Psoas muscle (tissue), 8 donors: ENCODE results near the gene PRRX2. TPM values are rescaled to one million over a fixed set of nuclear protein-coding genes. Genes with fewer than 3 reads are reported as not detected.

Experiments used
- ATAC-seq, 4 donors: fragments of 200-7000 bp; cut with Tn5 transposase; one replicate each; pipeline ENCODE4 v1.9.1; 2020; ENCODE audit warnings: moderate library complexity in 3 of 4, mild to moderate bottlenecking in 2 of 4
- DNase-seq, 2 donors: peaks; one replicate each; pipeline ENCODE4 v3.0.0-alpha.2; 2020
- H3K27ac ChIP-seq: fragments of 200-600 bp; one replicate; pipeline ENCODE4 v1.8.0; 2022
- H3K27me3 ChIP-seq, 3 donors: fragments of 200-600 bp in 1 of 3; one replicate each; pipeline versions ENCODE4 v1.6.1 to v1.8.0; 2013 to 2022; ENCODE audit warnings: low read length in 2 of 3, mild to moderate bottlenecking in 2 of 3, moderate library complexity in 1 of 3; ENCODE audit not compliant: insufficient read depth in 3 of 3
- H3K36me3 ChIP-seq, 2 donors: fragments of 200-600 bp in 1 of 2; one replicate each; pipeline versions ENCODE4 v1.6.1 to v1.8.0; 2013 to 2022; ENCODE audit warnings: low read depth in 1 of 2, mild to moderate bottlenecking in 1 of 2, moderate library complexity in 1 of 2; ENCODE audit not compliant: insufficient read depth in 1 of 2
- H3K4me1 ChIP-seq: fragments of 200-600 bp; one replicate; pipeline ENCODE4 v1.8.0; 2022
- H3K4me3 ChIP-seq: fragments of 200-600 bp; one replicate; pipeline ENCODE4 v1.8.0; 2022; ENCODE audit warnings: mild to moderate bottlenecking
- H3K9me3 ChIP-seq: fragments of 200-600 bp; one replicate; pipeline ENCODE4 v1.8.0; 2022
- WGBS, 3 donors: extraction: QIAGEN DNeasy Blood & Tissue Kit; methylation state at CpG; one replicate each; pipeline versions ENCODE4 v1.1.6 to v1.1.7; 2013; 5-methylcytosine and 5-hydroxymethylcytosine counted together
- intact Hi-C, 2 donors: fragments of 100-400 bp; cut with DNase I; formaldehyde crosslinking; loops; one replicate each; pipeline versions ENCODE4 v1.11.0 to v1.14.2; 2022
- polyA plus RNA-seq, 3 donors: library from polyadenylated mRNA; stranded (reverse); fragments of 200-250 nt; gene quantifications; one replicate each; pipeline ENCODE4 v1.2.3, GENCODE V29; 2013
- total RNA-seq, 4 donors: library from RNA; stranded (reverse); fragmentation: NEBNext Ultra II Directional in 2 of 4; extraction: Animal tissue kit (Norgen Biotek cat#: 25700) in 2 of 4; gene quantifications; one replicate each; pipeline versions ENCODE4 v1.2.1 to v1.2.4, GENCODE V29; 2021 to 2023
- TF ChIP-seq, protein P1 (sequence below): fragments of 200-600 bp; IDR thresholded peaks from one replicate; pipeline ENCODE4 v1.8.0; 2022; ENCODE audit warnings: antibody characterized with exemption
- donor health status: healthy with polysubstance abuse.
- donor health status: DM: no; HTN: no; CAD: no; lungs with moderate emphysema.
- donor health status: Bipolar disorder and iron deficiency.
- donor health status: healthy.
- donor health status: DM: yes; HTN: yes; CAD: no.
- donor health status: DM: no; HTN: no; CAD: no.
- donor health status: DM: no; HTN: no; CAD: no.
- donor health status: DM: yes; HTN: yes; CAD: no.

Gene PRRX2
- total and polyA plus RNA-seq, 7 donors, result 0.03 to 1.1 (median 0.49) TPM

DNA sequence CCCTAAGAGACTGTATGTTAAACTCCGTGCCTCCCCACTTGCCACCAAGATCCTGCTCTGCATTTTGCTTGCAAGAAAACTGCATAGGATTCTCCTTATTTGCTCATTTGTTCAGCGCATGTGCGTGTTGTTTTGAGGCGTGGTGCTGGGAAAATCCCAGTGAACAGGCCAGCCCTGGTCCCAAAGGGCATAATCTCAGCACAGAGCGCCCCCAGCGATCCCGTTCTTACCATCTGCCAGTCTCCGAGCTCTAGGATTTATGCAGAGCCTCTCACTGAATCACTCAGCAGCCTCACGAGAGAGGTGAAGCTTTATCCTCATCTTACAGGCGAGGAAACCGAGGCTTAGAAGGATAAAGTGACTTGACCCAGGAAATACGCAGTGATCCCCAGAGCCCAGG lies 11.5 kb downstream of the PRRX2 start:
- peaks cover 0 to 64% (median 13%) of the 10 kb centered on the region in 3 donors for H3K27me3 ChIP-seq
- H3K4me3 ChIP-seq, result peak overlapping the region; percentile 4
- H3K9me3 ChIP-seq, result no peaks in the 10 kb centered on the region
- DNase-seq (peak in 1 of 2 donors; percentile 44), ATAC-seq (no peak)
- H3K36me3 ChIP-seq, result no peaks in the 10 kb centered on the region
- H3K27ac ChIP-seq, result no peak overlapping the region
- 50 to 51% (median 51%) methylated on average over 12 of the region's 12 CpGs for WGBS, 3 donors
- TF ChIP-seq, protein P1, sequence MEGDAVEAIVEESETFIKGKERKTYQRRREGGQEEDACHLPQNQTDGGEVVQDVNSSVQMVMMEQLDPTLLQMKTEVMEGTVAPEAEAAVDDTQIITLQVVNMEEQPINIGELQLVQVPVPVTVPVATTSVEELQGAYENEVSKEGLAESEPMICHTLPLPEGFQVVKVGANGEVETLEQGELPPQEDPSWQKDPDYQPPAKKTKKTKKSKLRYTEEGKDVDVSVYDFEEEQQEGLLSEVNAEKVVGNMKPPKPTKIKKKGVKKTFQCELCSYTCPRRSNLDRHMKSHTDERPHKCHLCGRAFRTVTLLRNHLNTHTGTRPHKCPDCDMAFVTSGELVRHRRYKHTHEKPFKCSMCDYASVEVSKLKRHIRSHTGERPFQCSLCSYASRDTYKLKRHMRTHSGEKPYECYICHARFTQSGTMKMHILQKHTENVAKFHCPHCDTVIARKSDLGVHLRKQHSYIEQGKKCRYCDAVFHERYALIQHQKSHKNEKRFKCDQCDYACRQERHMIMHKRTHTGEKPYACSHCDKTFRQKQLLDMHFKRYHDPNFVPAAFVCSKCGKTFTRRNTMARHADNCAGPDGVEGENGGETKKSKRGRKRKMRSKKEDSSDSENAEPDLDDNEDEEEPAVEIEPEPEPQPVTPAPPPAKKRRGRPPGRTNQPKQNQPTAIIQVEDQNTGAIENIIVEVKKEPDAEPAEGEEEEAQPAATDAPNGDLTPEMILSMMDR, result no peak
- H3K4me1 ChIP-seq, result no peaks in the 10 kb centered on the region
- intact Hi-C loops, result no loop called here

DNA sequence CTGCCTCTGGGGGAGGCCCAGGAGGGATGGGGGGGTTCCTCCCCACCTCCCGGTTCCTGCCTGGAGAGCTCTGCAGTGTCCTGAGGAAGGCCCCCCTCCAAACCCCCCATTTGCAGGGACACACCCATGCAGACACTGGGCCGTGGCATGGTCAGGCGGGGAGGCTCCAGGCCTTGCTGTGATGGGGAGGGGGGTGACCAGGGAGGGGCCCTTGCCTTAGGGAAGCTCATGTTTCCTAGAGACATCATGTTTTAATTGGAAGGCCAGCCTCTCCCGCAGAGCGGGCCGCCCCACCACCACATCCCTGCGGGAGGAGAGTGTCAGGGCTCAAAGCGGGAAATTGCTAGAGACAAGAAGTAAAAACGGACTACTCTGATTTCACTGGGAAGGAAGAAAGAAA lies 12.0 kb downstream of the PRRX2 start:
- intact Hi-C loops, result no loop called here
- H3K9me3 ChIP-seq, result no peaks in the 10 kb centered on the region
- DNase-seq (no peak), ATAC-seq (no peak)
- H3K4me1 ChIP-seq, result no peaks in the 10 kb centered on the region
- H3K27ac ChIP-seq, result no peak overlapping the region
- H3K36me3 ChIP-seq, result no peaks in the 10 kb centered on the region
- WGBS, 3 donors, result 32 to 37% (median 33%) methylated on average over 9 of the region's 9 CpGs
- peak overlapping the region; percentile 4 for H3K4me3 ChIP-seq
- peaks cover 0 to 69% (median 13%) of the 10 kb centered on the region in 3 donors for H3K27me3 ChIP-seq
- TF ChIP-seq, protein P1, result no peak

- ATAC-seq (no peak), DNase-seq (no peak)
- intact Hi-C loops, result no loop called here
- WGBS, 3 donors, result 72 to 75% (median 72%) methylated on average over 9 of the region's 9 CpGs
- TF ChIP-seq, protein P1, result no peak
- H3K4me3 ChIP-seq, result no peak overlapping the region
- peaks cover 0 to 70% (median 13%) of the 10 kb centered on the region in 3 donors for H3K27me3 ChIP-seq
- no peaks in the 10 kb centered on the region for H3K4me1 ChIP-seq
- no peaks in the 10 kb centered on the region for H3K9me3 ChIP-seq
- H3K36me3 ChIP-seq, result no peaks in the 10 kb centered on the region
- H3K27ac ChIP-seq, result no peak overlapping the region
Observed at GRCh38 chr9:129678844-129679243, 13.4 kb downstream of the PRRX2 start.

GRCh38 chr9:129679537-129679936 lies 14.1 kb downstream of the PRRX2 start:
- no peak for DNase-seq
- Histone ChIP-seq H3K4me1 (no peaks in the 10 kb centered on the region), H3K27ac (no peak overlapping the region), H3K4me3 (no peak overlapping the region), H3K9me3 (no peaks in the 10 kb centered on the region), H3K36me3 (no peaks in the 10 kb centered on the region), H3K27me3 (peaks cover 0 to 72% (median 13%) of the 10 kb centered on the region in 3 donors)
- no peak for ATAC-seq
- TF ChIP-seq, protein P1, result no peak
- intact Hi-C loops, result no loop called here
- WGBS, 3 donors, result 60 to 71% (median 67%) methylated on average over 8 to 9 of the region's 9 CpGs

DNA sequence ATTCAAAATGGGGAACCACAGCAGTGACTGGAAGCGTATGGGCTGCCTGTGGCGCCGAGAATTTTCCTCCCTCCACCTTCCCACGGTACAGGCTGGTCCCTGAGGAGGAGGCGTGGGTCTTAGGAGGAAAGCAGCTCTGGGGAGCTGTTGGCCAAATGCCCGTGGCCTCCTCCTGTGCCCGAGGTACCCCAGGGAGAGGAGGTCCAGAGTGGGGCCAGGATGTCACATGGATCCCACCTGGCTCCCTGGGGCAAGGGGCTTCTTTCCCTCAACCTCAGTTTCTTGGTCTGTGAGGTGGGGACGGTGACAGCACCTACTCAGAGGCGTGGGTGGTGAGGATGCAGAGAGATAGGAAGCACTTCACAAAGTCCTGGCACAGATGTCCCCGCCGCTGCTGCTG lies 16.5 kb downstream of the PRRX2 start:
- ATAC-seq (no peak), DNase-seq (no peak)
- H3K27me3 ChIP-seq, result peaks cover 0 to 62% (median 5%) of the 10 kb centered on the region in 3 donors
- no peaks in the 10 kb centered on the region for H3K36me3 ChIP-seq
- no peaks in the 10 kb centered on the region for H3K4me1 ChIP-seq
- 61 to 63% (median 62%) methylated on average over 11 of the region's 11 CpGs for WGBS, 3 donors
- no peak overlapping the region for H3K27ac ChIP-seq
- intact Hi-C loops, result no loop called here
- no peaks in the 10 kb centered on the region for H3K9me3 ChIP-seq
- TF ChIP-seq, protein P1, result no peak
- H3K4me3 ChIP-seq, result no peak overlapping the region
